Measurements from ENCODE around the gene LTBP1. TPM values are rescaled to one million over a fixed set of nuclear protein-coding genes. Genes with fewer than 3 reads are reported as not detected.

LTBP1 gene
- total and polyA plus RNA-seq, 2 of the 13 experiments (the other 11 are each of a cell fraction or from before 2014, with no cell fraction given) = 0.12 to 0.22 TPM

- no peaks in the 10 kb centered on the region for H4K20me1 ChIP-seq (ENCODE audit: insufficient read depth, low read length)
- WGBS (ENCODE audit: low lambda C conversion rate) = 51% methylated on average over 4 of the region's 4 CpGs
- intact Hi-C loops (cut with micrococcal nuclease; ENCODE audit: unreplicated experiment) (no loop called here), in situ Hi-C loops (cut with HindIII; ENCODE audit: extremely low pct_ligation_motif_present, low pct_unique_long_range_greater_than_20kb) (no loop called here)
- FAIRE-seq (no peak), DNase-seq (ENCODE audit: low spot score) (no peak), ATAC-seq (no peak; the same call in 2 of the 3 replicates)
- H3K9me3 ChIP-seq (ENCODE audit: low read length) = no peaks in the 10 kb centered on the region
- TF ChIP-seq JUND (CRISPR knock-in tag; IDR thresholded peaks at IDR 0.05) (no peak), ZNF556 (CRISPR knock-in tag; IDR thresholded peaks at IDR 0.05; ENCODE audit: borderline replicate concordance) (no peak), CCAR2 (optimal IDR thresholded peaks at IDR 0.05; ENCODE audit: low read depth, low read length) (no peak), ZNF207 (IDR thresholded peaks at IDR 0.05; ENCODE audit: borderline replicate concordance) (0 out of 2 replicates have a peak, but pooled peaks have one; percentile 34)
- H3K79me2 ChIP-seq (ENCODE audit: insufficient read depth, low read length) = no peaks in the 10 kb centered on the region
- no peaks in the 10 kb centered on the region for H3K4me1 ChIP-seq (ENCODE audit: insufficient read depth, low read length)
- H3K27ac ChIP-seq (ENCODE audit: extremely low read length, insufficient read depth, low read length) = no peak overlapping the region
- no TSS peak for BruUV-seq (replicated peaks)
- H3K27me3 ChIP-seq (ENCODE audit: control insufficient read depth in 1 of 2, insufficient read depth in 2 of 2, low read length in 2 of 2) = peaks cover 0 to 3% of the 10 kb centered on the region in 2 experiments; a peak in 1 of 5 replicates
- no peak overlapping the region for H3K4me3 ChIP-seq (replicated peaks in 1 of 3; ENCODE audit: insufficient read depth in 1 of 3, low read depth in 2 of 3, low read length in 3 of 3)
- H2AFZ ChIP-seq (ENCODE audit: low read length) = no peak overlapping the region
- CTCF ChIA-PET (ENCODE audit: low intra/inter-chr PET ratio, low total read pairs) = no interaction called here
- H3K9ac ChIP-seq (ENCODE audit: insufficient read depth, low read depth, low read length) = no peak overlapping the region
- no peaks in the 10 kb centered on the region for H3K36me3 ChIP-seq (replicated peaks in 1 of 2; ENCODE audit: control insufficient read depth in 1 of 2, insufficient read depth in 2 of 2, low read length in 2 of 2)
- H3K4me2 ChIP-seq (ENCODE audit: low read depth, low read length) = no peak overlapping the region
- POLR2A ChIA-PET = no interaction called here
Measured at GRCh38 chr2:33246432-33246831, 299.7 kb downstream of the LTBP1 start.

- Histone ChIP-seq H3K27ac (ENCODE audit: extremely low read length, insufficient read depth, low read length) (no peak overlapping the region), H4K20me1 (ENCODE audit: insufficient read depth, low read length) (no peaks in the 10 kb centered on the region), H2AFZ (ENCODE audit: low read length) (no peak overlapping the region), H3K9ac (ENCODE audit: insufficient read depth, low read depth, low read length) (no peak overlapping the region), H3K4me2 (ENCODE audit: low read depth, low read length) (no peak overlapping the region), H3K36me3 (replicated peaks in 1 of 2; ENCODE audit: control insufficient read depth in 1 of 2, insufficient read depth in 2 of 2, low read length in 2 of 2) (no peaks in the 10 kb centered on the region), H3K79me2 (ENCODE audit: insufficient read depth, low read length) (no peaks in the 10 kb centered on the region), H3K27me3 (ENCODE audit: control insufficient read depth in 1 of 2, insufficient read depth in 2 of 2, low read length in 2 of 2) (peaks cover 0 to 3% of the 10 kb centered on the region in 2 experiments; a peak in 1 of 5 replicates), H3K9me3 (ENCODE audit: low read length) (no peaks in the 10 kb centered on the region), H3K4me1 (ENCODE audit: insufficient read depth, low read length) (no peaks in the 10 kb centered on the region), H3K4me3 (replicated peaks in 1 of 3; ENCODE audit: insufficient read depth in 1 of 3, low read depth in 2 of 3, low read length in 3 of 3) (no peak overlapping the region)
- no TSS peak for BruUV-seq (replicated peaks)
- intact Hi-C loops (cut with micrococcal nuclease; ENCODE audit: unreplicated experiment) (no loop called here), in situ Hi-C loops (cut with HindIII; ENCODE audit: extremely low pct_ligation_motif_present, low pct_unique_long_range_greater_than_20kb) (no loop called here)
- POLR2A ChIA-PET = no interaction called here
- 0% methylated on average over 1 of the region's 1 CpG for WGBS (ENCODE audit: low lambda C conversion rate)
- no peak for DNase-seq (ENCODE audit: low spot score)
- no peak for ATAC-seq
- CTCF ChIA-PET (ENCODE audit: low intra/inter-chr PET ratio, low total read pairs) = no interaction called here
- FAIRE-seq = no peak
- no peak for TF ChIP-seq ZNF776 (CRISPR knock-in tag; IDR thresholded peaks at IDR 0.05)
- no peak for TF ChIP-seq HNRNPH1 (optimal IDR thresholded peaks at IDR 0.05; ENCODE audit: low read depth, low read length)
- no peak for TF ChIP-seq CENPBD1 (CRISPR knock-in tag; IDR thresholded peaks at IDR 0.05; ENCODE audit: borderline replicate concordance, low read depth)
- TF ChIP-seq SOX6 (IDR thresholded peaks at IDR 0.05) = no peak
- TF ChIP-seq SOX6 (CRISPR knock-in tag; IDR thresholded peaks at IDR 0.05) = no peak
- TF ChIP-seq TFE3 (CRISPR knock-in tag; IDR thresholded peaks at IDR 0.05) = no peak
- no peak for TF ChIP-seq DBP (CRISPR knock-in tag; IDR thresholded peaks at IDR 0.05; ENCODE audit: not compliant biosample characterization)
- no peak for TF ChIP-seq NFYB (CRISPR knock-in tag; IDR thresholded peaks at IDR 0.05)
- no peak for TF ChIP-seq E2F2 (CRISPR knock-in tag; IDR thresholded peaks at IDR 0.05; ENCODE audit: borderline replicate concordance)
- TF ChIP-seq KDM1A (CRISPR knock-in tag; IDR thresholded peaks at IDR 0.05) = no peak
Measured at GRCh38 chr2:33247365-33247764, 300.6 kb downstream of the LTBP1 start.

Data from HepG2 (cell line).